Activated T-cell treated with anti-CD3 and anti-CD28 coated beads for 1 hour (primary cell): ENCODE data around the gene ATG5.

ENCODE experiments used
- DNase-seq: peaks from one replicate; pipeline ENCODE4 v3.0.0-alpha.2; 2020; ENCODE audit warnings: low read depth

Gene ATG5

DNA sequence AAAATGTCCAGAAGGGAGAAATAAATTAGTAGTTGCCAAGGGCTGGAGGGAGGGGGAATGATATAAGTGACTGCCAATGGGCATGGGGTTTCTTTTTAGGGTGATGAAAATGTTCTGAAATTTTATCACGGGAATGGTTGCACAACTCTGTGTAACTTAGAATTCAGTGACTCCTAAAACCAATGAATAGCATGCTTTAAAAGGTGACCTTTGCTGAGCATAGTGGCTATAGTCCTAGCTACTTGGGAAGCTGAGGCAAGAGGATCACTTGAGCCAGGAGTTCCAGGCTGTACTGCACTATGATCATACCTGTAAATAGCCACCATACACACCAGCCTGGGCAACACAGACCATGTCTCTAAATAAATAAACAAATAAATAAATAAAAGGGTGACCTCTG is 109.0 kb downstream of the ATG5 start:
- no peak for DNase-seq

DNA sequence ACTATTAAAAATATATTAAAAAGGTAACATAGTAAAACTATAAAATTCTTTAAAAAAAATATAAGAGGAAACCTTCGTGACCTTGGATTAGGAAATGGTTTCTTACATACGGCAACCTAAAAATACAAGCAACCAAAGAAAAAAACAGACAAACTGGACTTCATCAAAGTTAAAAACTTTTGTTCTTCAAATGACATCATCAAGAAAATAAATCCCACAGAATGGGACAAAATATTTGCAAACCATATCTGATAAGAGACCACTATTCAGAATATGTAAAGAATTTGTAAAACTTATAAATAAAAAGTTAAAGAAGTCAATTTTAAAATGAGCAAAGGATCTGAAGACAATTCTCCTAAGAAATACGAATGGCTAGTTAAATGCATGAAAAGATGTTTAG is 110.0 kb downstream of the ATG5 start:
- no peak for DNase-seq

DNA sequence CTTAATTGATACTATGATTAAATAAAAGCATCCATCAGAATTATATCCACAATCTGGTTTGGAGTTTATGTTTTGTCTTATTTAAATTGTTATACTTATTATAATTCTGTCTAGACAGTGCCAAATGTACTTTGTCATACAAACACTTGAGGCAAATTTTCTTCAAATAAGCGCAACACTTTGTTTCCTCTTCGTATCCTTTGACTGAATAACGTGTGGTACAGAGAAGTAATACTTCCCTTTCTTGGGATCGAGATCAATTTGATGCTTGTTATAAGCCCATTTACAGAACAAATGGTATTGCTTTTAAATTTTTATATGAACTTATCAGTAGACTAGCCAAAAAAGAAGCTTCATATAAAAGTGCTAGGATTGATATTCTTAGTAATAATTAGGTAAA is 111.0 kb downstream of the ATG5 start:
- DNase-seq: no peak

DNA sequence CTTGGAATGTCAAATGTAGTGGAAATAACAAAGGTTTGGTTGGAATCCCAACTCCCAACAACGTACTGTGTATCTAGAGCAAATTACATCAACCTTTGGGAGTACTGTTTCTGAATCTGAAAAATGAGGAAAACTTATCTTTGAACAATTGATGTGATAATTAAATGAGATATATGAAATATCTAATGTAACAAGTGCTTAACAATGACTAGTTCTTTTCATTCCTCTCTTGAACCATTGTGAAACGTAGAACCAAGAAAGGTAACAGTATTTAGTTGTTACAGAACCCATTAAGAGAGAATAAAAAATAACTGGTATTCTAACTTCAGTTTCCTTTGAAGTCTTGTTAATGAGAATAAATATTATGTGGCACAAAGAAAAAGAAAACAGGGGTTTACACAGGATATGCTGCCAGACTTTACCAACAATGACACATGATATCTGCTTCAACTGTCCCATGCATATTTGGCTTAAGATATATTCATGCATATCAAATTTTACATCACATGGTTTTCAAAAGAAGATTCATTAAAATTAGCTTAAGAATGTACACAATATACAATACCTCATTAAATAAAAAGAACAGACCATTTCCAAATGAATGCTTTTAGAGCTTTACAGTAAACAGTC is 111.8 kb downstream of the ATG5 start:
- DNase-seq: no peak

DNA sequence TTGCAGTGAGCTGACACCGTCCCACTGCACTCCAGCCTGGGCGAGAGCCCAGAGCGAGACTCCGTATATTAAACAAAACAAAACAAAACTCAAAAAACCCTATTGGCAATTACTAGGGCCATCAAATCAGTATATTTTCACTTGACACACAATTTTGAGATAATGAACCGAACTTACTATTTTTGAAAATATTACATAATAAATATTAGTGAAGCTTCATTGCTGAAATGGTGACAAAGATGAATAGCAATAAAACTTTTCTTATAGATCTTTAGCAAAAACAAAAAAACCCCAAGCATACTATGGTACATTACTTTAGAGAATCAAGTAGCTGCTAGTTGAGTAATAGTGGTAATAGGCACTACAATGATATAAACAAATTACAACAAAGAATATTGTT is 113.0 kb downstream of the ATG5 start:
- DNase-seq: no peak

DNA sequence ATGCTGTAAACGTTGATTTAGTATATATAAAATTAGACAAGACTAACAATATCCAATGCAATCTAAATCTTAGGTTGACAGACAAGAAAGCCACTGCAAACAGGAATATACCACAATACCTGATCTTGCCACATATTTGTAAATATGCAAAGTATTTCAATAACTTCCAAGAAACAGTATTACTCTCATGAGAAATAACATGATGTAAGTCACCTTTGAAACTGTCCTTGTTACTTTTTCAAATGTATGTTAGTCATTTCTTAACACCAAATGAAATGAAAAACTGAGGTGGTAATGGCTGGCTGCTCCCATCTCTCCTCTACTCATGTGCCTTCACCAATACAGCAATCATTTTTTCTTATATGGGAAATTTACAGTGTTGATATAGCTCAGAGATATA is 118.7 kb downstream of the ATG5 start:
- DNase-seq: no peak

DNA sequence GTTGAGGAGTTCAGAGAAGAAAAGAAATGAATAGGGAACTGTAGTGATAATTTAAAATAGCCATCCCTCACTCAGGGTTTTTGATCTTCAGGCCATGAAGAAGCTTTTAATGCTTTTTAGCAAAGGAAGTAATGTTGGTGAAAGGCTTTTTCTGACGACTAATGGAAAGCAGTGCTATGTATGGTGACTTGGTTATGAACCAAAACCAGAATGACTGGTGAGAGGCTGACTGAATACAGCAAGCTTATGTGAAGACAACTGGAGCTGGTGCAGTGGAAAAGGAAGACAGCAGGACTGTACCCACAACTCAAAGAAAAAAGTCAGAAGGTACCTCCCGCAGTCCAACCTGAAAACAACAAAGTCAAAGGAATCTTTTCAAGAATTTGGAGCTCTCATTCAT is 120.6 kb downstream of the ATG5 start:
- no peak for DNase-seq

DNA sequence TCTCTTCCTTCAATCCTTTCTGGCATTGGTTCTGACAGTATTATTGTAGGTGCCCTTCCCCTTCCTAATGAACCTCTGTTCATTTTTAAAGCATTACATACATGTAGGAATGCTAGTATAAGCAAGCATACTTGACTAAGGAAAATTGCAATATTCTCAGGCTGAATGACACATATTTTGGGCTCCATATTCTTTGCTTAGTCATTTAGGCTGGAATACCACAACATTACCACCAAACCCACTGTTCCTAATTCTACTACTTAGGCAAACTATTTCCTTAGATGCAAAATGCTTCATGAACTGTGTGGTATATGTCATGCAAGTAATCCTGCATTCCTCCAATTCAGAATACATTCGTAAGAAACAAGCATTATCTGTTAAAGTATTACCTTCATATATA is 125.6 kb downstream of the ATG5 start:
- DNase-seq: no peak

DNA sequence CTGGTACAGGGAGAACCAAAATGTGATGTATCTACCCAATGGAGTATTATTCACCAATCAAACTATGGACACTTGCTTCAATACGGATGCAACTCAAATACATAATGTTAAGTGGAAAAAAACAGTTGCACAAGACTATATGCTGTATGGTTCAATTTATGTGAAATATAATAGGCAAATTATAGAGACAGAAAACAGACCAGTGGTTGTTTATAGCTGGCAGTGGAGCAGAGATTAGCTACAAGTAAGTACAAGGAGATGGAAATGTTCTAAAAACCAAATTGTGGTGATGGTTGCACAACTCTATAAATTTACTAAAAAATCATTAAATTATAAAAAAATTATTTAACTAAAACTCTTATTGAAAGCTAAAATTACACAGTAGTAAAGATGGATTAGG is 126.2 kb downstream of the ATG5 start:
- no peak for DNase-seq

DNA sequence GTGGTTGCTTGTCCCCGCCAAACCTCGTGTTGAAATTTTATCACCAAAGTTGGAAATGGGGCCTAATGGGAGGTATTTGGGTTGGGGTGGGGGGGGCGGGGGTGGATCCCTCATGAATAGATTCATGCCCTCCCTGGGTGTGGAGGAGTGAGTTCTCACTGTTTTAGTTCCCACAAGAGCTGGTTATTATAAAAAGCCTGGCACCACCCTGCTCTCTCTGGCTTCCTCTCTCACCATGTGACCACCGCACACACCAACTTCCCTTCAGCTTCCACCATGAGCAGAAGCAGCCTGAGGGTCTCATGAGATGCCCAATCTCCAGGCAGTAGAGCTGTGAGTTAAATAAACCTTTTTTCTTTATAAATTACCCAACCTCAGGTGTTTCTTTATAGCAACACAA is 128.1 kb downstream of the ATG5 start:
- no peak for DNase-seq

DNA sequence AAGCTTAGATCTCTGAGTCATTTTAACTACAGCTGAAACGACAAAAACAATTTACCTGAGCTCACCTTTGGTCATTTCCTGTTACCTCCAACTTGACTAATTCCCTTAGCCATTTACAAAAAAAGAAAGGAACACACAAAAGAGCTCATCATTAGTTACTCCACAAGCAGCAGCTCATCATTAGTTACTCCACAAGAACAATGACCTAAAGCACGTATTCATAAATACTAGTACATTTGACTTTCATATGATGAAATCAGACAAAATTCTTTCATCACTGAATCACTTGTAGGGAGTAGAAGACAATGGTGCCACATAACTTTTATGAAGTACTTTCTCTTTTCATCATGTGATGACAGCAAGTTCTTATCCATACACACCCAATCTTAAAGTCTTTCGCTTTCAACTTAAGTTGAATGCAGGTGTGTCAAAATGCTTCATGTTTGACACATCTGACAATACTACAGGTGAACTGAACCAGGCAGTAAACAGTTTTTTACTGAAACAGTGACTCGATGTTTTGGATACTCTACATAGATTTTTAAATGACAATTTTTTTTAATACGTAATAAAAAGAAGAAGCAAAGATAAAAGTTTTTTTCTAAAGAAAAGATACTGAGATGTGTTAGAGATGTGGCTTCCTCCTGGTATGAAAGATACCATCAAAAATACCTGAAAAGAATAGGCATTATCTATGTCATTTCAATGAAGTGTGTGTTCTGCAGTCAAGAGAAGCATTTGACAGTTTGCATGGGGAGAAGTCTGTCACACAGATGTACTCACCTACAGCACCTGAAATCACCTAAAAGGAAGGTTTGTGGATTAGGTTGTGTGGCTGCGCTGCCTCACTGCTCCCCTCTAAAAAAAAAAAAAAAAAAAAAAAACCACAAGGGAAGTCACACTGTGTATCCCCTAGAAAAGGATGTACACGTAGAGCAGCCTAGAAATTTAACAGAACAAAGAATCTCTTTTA is 130.3 kb downstream of the ATG5 start:
- DNase-seq: no peak

DNA sequence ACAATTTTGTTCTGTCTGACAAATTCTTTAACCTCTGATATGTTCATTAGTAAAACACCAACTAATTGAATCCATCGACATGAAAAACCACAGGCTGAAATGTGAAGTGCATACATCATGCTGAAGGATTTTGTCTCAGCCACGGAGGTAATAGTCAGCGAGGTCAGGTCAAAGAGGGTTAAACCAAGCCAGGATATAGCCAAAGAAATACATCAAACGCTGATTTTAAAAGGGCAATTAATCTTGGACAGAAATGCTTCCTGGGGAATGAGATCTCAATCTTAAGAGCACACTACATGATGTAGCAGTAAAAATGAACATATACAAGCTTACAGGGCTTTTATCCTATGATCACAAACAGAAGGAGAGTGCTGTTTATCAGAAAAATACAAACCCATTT is 132.7 kb downstream of the ATG5 start:
- DNase-seq: no peak

DNA sequence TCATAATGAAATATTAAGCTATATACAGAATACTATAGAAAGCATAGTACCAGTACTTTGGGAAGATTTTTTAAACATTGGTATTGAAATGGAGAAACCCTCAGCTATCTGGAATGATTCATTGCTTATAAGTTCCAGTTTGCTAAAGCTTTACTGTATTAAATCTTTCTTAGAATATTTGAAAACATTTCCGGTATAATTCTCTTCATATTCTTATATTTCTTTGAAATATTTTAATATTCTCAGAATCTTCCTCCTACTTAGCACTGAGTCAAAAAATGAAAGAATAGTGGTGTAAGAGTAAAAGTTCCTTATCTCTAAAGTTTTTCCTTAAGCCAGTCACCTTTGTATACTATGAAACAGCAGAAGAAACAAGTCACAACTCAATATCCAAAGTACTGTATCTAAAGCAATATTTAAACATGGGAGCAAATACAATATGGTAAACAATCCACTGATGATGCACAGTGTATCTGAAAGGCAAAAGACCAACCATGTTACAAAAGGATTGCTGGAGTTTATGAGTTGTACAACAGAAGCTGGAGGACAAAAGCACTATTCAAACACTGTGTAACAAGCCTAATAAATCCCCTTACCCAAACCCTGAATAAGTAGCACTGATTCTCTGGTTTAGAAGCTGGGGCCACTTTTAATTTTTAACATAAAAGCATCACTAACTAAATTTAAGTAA is 137.3 kb downstream of the ATG5 start:
- no peak for DNase-seq

DNA sequence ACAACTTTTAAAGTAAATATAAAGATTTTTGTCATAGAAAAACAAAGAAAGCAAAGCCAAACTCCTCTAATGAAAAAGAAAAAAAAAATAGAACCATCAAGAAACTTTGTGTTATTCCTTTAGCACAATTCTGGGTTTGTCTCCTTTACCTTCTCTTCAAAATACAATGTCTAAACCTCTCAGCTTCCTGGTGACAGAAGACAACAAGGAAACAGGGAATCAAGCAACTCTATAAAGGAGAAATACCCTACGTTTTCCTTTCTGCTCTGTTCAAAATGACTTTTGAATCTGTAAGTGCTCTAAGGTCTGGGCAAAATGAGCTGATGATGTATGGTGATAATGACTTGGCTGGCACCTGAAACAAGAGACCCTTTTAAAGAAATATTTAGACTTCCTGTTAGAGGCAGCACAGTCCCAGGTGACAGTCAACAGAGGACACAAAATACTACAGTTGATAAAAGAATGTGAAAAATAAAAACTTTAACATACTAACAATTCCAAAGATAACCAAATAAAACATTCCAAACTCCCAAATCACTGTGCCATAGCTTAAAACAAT is 138.1 kb downstream of the ATG5 start:
- DNase-seq: no peak

DNA sequence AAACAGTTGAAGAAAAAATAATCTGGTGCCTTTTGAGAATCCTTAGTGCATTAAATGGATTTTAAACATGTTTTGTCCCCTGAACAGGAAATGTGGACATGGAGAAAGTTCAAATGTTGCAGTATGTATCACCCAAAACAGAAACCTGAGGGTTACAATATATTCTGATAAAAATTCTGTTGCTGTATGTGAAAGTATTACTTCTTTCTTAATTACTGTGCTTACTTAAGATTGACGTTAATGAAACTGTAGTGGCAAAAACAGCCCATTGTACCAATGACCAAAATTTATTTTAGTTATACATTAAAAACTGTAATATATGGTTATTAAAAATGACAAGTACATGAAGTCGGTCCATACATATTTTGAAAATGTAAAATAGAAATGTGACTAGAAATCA is 138.8 kb downstream of the ATG5 start:
- DNase-seq: no peak

DNA sequence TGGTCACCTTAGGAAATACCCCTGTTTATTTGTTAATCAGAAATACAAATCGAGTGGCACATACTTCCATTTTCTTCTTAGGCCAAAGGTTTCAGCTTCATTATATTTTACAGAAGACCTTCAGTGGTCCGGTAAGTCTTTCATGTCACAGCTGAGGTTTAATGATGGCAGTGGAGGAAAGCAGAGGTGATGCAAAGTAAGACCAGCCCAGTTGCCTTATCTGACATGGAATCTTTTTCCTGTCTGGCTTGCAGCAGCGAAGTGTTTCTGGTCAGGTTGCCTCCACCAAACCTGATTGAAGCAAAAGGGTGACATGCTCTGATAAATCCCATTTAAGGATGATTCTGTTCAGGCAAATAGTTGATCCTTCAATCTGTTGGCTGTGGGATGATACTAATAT is 139.4 kb downstream of the ATG5 start:
- DNase-seq: no peak

DNA sequence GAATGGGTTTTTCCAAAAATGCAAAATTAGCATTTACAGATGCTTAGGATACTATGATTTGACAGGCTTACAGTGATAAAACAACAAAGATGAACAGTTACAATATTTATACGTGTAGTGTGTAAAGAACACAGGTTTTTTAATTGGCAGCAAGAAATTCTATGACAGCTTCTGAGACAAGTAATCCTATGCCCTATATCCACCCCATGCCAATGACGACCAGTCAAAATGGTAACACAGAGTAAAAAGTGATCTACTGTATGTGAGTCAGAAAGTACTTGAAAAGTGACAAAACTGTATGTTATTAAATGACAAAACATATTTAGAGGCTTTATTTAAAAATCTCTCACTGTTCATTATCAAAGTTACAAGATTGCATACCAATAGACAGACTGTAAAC is 139.9 kb downstream of the ATG5 start:
- no peak for DNase-seq

DNA sequence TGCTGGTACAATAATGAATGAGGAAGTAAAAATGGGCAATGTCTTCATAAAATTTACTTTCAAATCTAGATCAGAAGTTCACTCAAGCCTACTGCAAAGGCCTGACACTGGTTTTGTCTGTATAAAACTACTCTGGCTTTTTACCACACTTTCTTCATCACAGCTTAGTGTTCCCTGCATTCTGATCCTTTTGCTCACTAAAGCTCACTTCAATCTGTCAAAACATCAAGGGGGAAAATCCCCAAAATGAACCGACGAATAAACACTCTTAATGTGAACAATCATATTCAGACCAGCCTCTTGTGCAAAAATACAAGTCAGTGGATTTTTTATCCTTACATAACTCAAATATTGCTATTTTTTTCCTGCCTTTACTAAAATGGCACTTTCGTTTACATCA is 140.9 kb downstream of the ATG5 start:
- DNase-seq: no peak

DNA sequence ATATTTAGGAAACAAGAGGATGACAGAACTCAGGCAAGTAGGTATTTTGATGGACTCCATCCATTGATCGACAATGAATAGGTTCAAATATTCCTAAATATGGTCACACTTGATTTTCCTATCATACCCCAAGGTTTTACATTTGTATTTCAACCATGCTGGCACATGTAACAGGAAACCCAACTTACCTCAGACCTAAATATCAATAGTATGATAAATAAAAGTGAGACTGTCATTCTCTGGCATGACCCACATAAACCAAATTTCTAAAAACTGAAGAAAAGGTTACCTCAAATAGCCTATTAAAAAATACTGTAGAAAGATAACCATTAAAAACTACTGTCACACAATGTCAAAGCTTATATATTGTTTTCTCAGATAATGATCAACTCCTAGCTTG is 142.1 kb downstream of the ATG5 start:
- DNase-seq: no peak

DNA sequence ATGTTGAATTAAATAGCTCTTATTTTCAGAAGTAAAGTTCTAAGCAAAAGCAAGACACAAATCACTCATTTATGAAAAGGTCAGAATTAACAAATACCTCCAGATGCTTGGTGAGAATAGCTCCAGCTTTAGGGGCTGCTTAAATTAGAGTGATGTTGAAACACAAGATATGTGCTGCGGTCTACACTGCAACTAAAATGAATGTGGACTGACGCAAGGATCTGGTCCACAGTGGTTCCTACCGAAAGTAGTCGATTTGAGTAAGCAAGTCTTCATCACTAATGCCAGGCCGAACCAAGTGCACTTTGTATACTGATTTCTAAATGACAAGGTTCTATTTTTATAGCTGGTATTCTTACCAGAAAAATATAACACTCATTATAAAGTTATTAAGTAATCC is 143.1 kb downstream of the ATG5 start:
- DNase-seq: no peak

DNA sequence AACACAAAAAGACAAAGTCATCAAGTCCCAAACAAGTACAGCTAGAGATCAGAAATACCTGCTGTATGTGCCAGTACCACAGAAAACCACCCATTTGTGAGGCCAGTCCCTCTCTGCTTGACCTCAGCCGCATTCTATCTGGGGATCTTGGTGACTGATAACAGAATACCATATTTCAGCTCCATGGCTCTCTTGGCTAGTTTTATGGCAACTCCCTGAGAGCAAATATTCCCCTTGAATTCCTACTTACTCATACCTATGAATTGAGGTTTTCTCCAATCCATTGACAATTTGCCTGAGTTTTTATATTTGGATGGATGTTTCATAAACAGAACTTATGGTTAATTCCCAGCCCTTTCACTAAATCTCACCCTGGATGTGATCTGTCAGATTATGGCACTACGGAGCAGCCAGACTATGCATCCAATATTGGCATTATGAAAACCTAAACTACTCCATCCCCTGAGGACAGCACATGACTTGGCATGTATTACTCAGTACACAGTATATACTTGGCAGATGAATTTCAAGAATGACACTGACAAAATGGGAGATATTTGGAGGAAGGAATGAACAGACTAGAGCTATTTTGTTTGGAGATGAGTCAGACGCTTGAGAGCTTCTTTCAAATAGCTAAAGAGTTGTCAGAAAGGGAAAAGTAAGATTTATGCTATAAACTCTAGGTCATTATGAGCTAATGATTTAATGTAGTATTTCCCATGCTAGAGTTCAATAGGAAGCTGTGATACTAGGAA is 143.7 kb downstream of the ATG5 start:
- no peak for DNase-seq

DNA sequence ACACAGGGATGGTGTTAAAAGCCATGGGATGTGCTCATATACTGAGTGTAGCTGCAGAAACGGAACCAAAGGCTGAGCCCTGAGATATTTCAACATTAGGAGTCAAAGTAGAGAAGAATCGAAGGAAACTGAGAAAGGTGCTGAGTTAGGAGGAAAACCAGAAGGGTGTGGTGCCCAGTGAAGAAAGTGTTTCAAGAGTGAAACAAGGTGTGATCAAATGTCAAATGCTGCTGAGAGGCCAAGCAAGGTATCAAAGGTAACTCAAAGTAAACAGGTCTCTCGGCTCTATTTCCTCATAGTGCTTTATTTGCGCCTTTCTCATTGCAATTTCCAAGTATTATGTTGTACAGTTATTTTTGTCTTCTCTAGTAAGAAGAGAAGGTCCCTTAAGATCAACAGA is 145.4 kb downstream of the ATG5 start:
- DNase-seq: no peak
